ENCODE measurements around the gene PAH. TPM values are rescaled to one million over a fixed set of nuclear protein-coding genes. Genes with fewer than 3 reads are reported as not detected.

Gene PAH
- total RNA-seq, 4 donors from 2014 or later = not detected

DNA sequence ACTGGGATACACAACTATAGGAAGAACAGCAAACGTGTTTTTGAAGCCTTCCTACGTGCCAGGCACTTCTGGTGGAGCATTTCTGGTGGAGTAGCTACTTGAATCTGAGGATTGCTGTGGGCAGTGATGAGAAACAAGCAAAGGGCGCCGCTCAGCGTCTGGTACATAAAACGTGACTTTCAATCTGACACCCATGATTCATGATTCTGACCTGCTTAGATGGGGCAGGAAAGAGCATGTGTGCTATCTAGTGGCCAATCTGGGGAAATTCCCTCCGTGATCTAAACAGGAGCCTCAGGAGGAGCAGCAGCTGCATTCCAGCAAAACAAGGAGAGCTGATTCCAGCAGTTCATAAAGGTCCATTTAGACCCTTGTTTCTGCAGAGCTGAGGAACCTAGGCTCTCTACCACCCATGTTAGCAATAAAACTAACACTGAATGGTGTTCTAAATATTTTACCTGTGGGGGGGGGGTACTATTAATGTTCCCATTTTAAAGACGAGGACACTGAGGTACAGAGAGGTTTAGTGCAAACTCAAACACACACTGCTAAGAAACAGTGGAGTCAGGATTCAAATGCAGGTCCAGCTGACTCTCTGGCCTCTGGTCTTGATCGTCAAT lies 37.8 kb downstream of the PAH start:
- 21% methylated on average over 9 of the region's 9 CpGs for WGBS
- intact Hi-C loops (cut with DNase I) = no loop called here
- Histone ChIP-seq H3K4me3 (no peak overlapping the region), H3K9me3 (no peaks in the 10 kb centered on the region), H3K4me1 (peaks cover 0 to 8% (median 3%) of the 10 kb centered on the region in 4 donors), H3K27me3 (peaks cover 0 to 44% (median 0%) of the 10 kb centered on the region in 4 donors), H3K27ac (replicated peaks in 1 of 4) (no peak overlapping the region), H3K36me3 (no peaks in the 10 kb centered on the region)
- DNase-seq (ENCODE audit: extremely low spot score) = no peak
- TF ChIP-seq POLR2AphosphoS5 (IDR thresholded peaks at IDR 0.05) = no peak
- no peak for TF ChIP-seq EP300 (IDR thresholded peaks at IDR 0.05)
- TF ChIP-seq, protein P1, sequence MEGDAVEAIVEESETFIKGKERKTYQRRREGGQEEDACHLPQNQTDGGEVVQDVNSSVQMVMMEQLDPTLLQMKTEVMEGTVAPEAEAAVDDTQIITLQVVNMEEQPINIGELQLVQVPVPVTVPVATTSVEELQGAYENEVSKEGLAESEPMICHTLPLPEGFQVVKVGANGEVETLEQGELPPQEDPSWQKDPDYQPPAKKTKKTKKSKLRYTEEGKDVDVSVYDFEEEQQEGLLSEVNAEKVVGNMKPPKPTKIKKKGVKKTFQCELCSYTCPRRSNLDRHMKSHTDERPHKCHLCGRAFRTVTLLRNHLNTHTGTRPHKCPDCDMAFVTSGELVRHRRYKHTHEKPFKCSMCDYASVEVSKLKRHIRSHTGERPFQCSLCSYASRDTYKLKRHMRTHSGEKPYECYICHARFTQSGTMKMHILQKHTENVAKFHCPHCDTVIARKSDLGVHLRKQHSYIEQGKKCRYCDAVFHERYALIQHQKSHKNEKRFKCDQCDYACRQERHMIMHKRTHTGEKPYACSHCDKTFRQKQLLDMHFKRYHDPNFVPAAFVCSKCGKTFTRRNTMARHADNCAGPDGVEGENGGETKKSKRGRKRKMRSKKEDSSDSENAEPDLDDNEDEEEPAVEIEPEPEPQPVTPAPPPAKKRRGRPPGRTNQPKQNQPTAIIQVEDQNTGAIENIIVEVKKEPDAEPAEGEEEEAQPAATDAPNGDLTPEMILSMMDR (IDR thresholded peaks at IDR 0.05) = peak in 1 of 3 experiments; percentile 33

DNA sequence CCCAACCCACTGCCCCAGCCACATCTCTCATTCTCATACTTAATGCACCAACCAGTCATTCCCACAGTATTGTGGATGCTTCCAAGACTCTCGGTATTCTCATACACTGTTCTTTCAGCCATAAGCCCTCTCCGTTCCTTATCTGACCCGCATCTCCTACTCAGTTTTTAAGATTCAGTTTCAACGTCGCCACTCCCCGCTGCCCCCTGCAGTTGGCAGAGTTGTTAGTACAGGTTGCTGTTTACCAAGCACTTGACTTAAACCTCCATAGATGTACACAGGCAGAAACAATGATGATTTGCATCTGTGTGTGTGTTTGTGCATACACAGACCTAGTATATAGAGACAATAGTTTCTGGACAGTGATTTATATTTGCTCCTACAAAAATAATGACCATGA lies 40.2 kb downstream of the PAH start:
- intact Hi-C loops (cut with DNase I) = no loop called here
- Histone ChIP-seq H3K4me3 (no peak overlapping the region), H3K4me1 (peaks cover 0 to 8% (median 3%) of the 10 kb centered on the region in 4 donors), H3K9me3 (no peaks in the 10 kb centered on the region), H3K36me3 (no peaks in the 10 kb centered on the region), H3K27ac (replicated peaks in 1 of 4) (no peak overlapping the region), H3K27me3 (peaks cover 0 to 24% (median 0%) of the 10 kb centered on the region in 4 donors)
- no peak for DNase-seq (ENCODE audit: extremely low spot score)
- WGBS = 74% methylated on average over 6 of the region's 6 CpGs
- TF ChIP-seq EP300 (IDR thresholded peaks at IDR 0.05) (no peak), POLR2A (IDR thresholded peaks at IDR 0.05; ENCODE audit: low read depth) (no peak), POLR2AphosphoS5 (IDR thresholded peaks at IDR 0.05) (no peak)
- TF ChIP-seq, protein P1 (IDR thresholded peaks at IDR 0.05) = no peak

DNA sequence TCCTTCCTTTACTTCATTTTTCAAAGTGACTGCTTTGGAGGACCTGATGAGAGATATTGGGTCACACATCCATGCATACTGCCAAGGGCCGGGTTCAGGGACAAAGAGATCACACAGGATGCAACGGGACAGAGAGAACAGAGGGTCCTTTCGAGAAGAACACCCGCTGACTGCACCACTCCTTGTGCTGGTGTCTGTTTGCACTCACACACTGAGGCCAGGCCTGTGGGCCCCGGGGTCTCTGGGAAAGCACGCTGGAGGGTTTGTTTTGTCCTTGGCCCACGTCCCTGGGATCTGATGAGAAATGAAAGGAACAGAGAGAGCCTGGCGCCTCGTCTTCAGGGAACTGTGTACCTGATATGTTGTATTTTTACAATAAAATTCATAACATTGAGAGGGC lies 42.2 kb downstream of the PAH start:
- Histone ChIP-seq H3K4me1 (peaks cover 0 to 8% (median 3%) of the 10 kb centered on the region in 4 donors), H3K9me3 (no peaks in the 10 kb centered on the region), H3K4me3 (no peak overlapping the region), H3K36me3 (no peaks in the 10 kb centered on the region), H3K27ac (replicated peaks in 1 of 4) (peak overlapping the region in 1 of 4 donors; percentile 44), H3K27me3 (peaks cover 0 to 6% (median 0%) of the 10 kb centered on the region in 4 donors)
- TF ChIP-seq POLR2AphosphoS5 (IDR thresholded peaks at IDR 0.05) = no peak
- no peak for TF ChIP-seq EP300 (IDR thresholded peaks at IDR 0.05)
- no peak for TF ChIP-seq POLR2A (IDR thresholded peaks at IDR 0.05; ENCODE audit: low read depth)
- TF ChIP-seq, protein P1 (IDR thresholded peaks at IDR 0.05) = no peak
- 70% methylated on average over 9 of the region's 9 CpGs for WGBS
- intact Hi-C loops (cut with DNase I) = no loop called here
- peak; percentile 92 for DNase-seq (ENCODE audit: extremely low spot score)

DNA sequence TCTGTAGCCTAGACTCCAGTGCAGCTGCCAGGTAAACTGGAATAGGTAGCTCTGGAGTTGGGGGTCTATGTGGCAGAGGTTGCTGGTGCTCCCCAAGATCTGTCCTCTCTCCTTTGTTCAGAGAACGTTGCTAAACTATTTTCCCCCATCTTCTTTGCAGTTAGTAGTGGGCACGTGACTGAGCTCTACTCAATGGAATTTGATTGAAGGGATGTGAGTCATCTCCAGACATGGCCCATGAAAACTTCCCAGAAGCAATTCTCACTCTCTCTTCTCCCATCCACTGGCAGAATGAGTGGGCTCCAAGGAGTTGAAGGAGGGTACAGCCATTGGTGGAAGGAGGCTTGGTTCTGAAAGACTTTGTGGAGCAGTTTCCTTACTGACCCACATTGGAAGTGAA lies 44.0 kb downstream of the PAH start:
- Histone ChIP-seq H3K4me3 (no peak overlapping the region), H3K36me3 (no peaks in the 10 kb centered on the region), H3K27me3 (no peaks in the 10 kb centered on the region), H3K4me1 (peaks cover 0 to 5% (median 0%) of the 10 kb centered on the region in 4 donors), H3K27ac (replicated peaks in 1 of 4) (no peak overlapping the region), H3K9me3 (no peaks in the 10 kb centered on the region)
- TF ChIP-seq EP300 (IDR thresholded peaks at IDR 0.05) = no peak
- TF ChIP-seq POLR2A (IDR thresholded peaks at IDR 0.05; ENCODE audit: low read depth) = no peak
- TF ChIP-seq, protein P1 (IDR thresholded peaks at IDR 0.05) = no peak
- TF ChIP-seq POLR2AphosphoS5 (IDR thresholded peaks at IDR 0.05) = no peak
- intact Hi-C loops (cut with DNase I) = no loop called here
- 77% methylated on average over 2 of the region's 2 CpGs for WGBS
- peak; percentile 47 for DNase-seq (ENCODE audit: extremely low spot score)

DNA sequence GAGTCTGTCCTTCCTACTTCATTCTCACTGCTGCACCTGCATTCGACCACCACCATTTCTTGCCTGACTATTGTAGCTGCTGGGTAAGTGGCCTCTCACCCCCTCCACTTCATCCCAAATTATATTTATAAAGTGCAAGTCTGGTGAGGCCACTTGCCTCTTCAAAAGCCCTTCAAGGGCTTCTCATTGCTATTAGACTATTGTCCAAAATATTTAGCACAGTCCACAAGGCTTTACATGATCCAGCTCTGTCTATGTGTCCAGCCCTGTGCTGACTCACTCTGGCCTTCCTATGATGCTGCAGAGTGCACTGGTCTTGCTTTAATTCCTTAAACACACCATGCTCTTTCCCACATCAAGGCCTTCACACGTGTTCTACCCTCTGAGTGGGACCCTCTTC lies 46.0 kb downstream of the PAH start:
- 61% methylated on average over 2 of the region's 2 CpGs for WGBS

More for the DNA sequence above, 46.0 kb downstream of the PAH start:
- Histone ChIP-seq H3K4me1 (peaks cover 0 to 5% (median 0%) of the 10 kb centered on the region in 4 donors), H3K36me3 (no peaks in the 10 kb centered on the region), H3K27ac (replicated peaks in 1 of 4) (no peak overlapping the region), H3K27me3 (no peaks in the 10 kb centered on the region), H3K4me3 (no peak overlapping the region), H3K9me3 (no peaks in the 10 kb centered on the region)
- TF ChIP-seq POLR2A (IDR thresholded peaks at IDR 0.05; ENCODE audit: low read depth) (no peak), EP300 (IDR thresholded peaks at IDR 0.05) (no peak), POLR2AphosphoS5 (IDR thresholded peaks at IDR 0.05) (no peak)
- TF ChIP-seq, protein P1 (IDR thresholded peaks at IDR 0.05) = no peak
- intact Hi-C loops (cut with DNase I) = no loop called here
- peak; percentile 55 for DNase-seq (ENCODE audit: extremely low spot score)

Measured in esophagus muscularis mucosa (tissue), 4 donors.